Activated naive CD4-positive, alpha-beta T cell treated with anti-CD3 and anti-CD28 coated beads for 36 hours (primary cell): ENCODE data around the gene PAQR8. TPM values are rescaled to one million over a fixed set of nuclear protein-coding genes. Genes with fewer than 3 reads are reported as not detected.

Experiments
- CTCF ChIA-PET: fragments of 350-600 bp; sonication (Branson Sonifier 250); formaldehyde crosslinking; loops from one replicate; lab custom pipeline; 2021; ENCODE audit warnings: antibody characterized with exemption; lab: Charles Lee
- DNase-seq: peaks from one replicate; pipeline ENCODE4 v3.0.0-alpha.2; 2020
- H3K27ac Mint-ChIP-seq: one replicate; pipeline ENCODE4 v1.8.0; 2021; ENCODE audit warnings: mild to moderate bottlenecking, mixed read lengths
- H3K27me3 Mint-ChIP-seq: one replicate; pipeline ENCODE4 v1.8.0; 2021; ENCODE audit warnings: low read depth, mixed read lengths
- H3K36me3 Mint-ChIP-seq: one replicate; pipeline ENCODE4 v1.8.0; 2021; ENCODE audit warnings: low read depth, mixed read lengths
- H3K4me1 Mint-ChIP-seq: one replicate; pipeline ENCODE4 v1.8.0; 2021; ENCODE audit warnings: low read depth, mixed read lengths
- H3K4me3 Mint-ChIP-seq: one replicate; pipeline ENCODE4 v1.8.0; 2021; ENCODE audit warnings: mild to moderate bottlenecking, moderate library complexity, mixed read lengths
- H3K9me3 Mint-ChIP-seq: one replicate; pipeline ENCODE4 v1.8.0; 2021; ENCODE audit warnings: mixed read lengths
- intact Hi-C: fragments of 100-400 bp; cut with micrococcal nuclease; formaldehyde crosslinking; loops from one replicate; pipeline ENCODE4 v1.15.1; 2023
- total RNA-seq, 2 experiments: library from RNA; stranded (reverse); gene quantifications; one replicate each; pipeline ENCODE4 v1.2.3, GENCODE V29; 2021

The PAQR8 gene
- total RNA-seq, 2 experiments from 2014 or later = 6.8 to 9.2 TPM

DNA sequence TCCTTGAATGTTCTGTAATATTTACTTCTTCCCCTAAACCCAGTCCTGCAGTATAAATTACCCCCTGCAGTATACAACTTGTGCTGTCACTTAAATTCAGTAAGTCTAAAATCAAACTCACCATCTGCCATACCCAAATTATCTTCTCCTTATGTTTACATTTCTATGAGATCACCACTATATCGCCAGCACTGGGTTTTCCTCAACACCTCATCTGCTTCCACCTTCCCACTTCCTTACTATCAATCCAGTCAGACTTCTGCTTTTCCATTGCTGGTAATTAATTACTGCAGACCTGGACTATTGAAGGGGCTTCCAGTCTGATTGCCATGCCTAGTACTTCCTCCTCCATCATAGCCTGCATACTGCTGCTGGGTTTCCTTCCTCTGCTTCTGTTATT, 73.4 kb downstream of the PAQR8 start:
- peaks cover 3% of the 10 kb centered on the region for H3K4me1 Mint-ChIP-seq
- no peak overlapping the region for H3K4me3 Mint-ChIP-seq
- H3K27ac Mint-ChIP-seq = no peak overlapping the region
- CTCF ChIA-PET = no interaction called here
- H3K36me3 Mint-ChIP-seq = no peaks in the 10 kb centered on the region
- intact Hi-C loops = no loop called here
- no peaks in the 10 kb centered on the region for H3K27me3 Mint-ChIP-seq
- H3K9me3 Mint-ChIP-seq = no peaks in the 10 kb centered on the region
- DNase-seq = no peak

DNA sequence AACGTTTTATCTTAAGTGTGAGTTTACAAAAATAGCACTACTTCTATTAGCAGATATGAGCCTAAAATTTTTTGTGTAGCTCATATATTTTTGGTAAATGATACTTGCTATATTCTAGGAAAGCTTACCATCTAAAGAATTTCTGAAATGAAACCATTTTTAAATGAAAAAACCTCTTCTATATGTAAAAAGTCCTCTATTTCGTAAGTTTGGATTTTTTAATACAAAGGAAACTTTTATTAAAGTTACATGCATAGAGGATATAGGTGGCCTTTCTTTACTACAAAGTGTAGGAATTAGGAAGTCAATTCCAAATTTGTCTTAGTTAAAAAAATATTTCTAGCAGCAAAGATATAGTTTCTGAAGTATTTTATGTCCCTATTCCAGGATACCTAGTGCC, 77.0 kb downstream of the PAQR8 start:
- DNase-seq = no peak
- H3K4me1 Mint-ChIP-seq = no peaks in the 10 kb centered on the region
- CTCF ChIA-PET = interaction anchor here (0.6 kb wide), 1 partner anchor 214 kb away, joined by 3 read pairs; no protein-coding TSS in a partner anchor

DNA sequence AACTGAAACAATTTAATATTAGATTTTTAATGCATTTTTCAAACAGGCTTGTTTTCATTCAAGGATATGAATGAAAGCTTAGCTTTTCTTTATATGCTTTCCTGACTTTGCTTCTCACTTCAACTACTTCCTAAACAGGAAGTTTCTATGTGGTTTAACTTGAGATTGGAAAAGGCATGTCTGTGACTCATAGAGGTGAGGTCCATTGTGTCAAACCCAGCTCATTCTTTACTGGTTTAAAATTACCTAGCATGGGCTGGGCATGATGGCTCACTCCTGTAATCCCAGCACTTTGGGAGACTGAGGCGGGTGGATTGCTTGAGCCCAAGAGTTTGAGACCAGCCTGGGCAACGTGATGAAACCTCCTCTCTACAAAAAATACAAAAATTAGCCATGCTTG, 92.6 kb downstream of the PAQR8 start:
- CTCF ChIA-PET = no interaction called here
- H3K9me3 Mint-ChIP-seq = peaks cover 13% of the 10 kb centered on the region
- no peaks in the 10 kb centered on the region for H3K27me3 Mint-ChIP-seq

More for the DNA sequence above, 77.0 kb downstream of the PAQR8 start:
- H3K4me3 Mint-ChIP-seq = no peak overlapping the region
- intact Hi-C loops = no loop called here
- H3K9me3 Mint-ChIP-seq = peaks cover 2% of the 10 kb centered on the region
- no peaks in the 10 kb centered on the region for H3K36me3 Mint-ChIP-seq
- H3K27me3 Mint-ChIP-seq = no peaks in the 10 kb centered on the region
- no peak overlapping the region for H3K27ac Mint-ChIP-seq

DNA sequence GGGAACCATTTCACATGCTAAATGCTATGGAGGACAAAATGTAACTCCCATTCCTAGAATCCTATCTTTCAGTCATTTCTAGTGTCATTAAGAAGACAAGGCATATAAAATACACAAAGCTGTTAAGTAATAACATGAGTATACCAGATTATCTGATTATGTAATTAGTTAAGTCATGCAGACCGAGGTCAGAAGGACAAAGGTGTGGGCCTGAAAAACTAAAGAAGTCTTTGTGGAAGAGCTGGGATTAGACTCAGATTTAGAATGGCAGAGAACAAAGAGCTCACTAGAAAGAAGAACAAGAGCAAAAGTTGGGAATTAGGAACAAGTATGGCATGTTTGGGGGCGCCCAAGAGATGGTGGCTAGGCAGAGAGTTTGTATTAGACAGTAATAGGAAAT, 95.1 kb downstream of the PAQR8 start:
- no peak overlapping the region for H3K4me3 Mint-ChIP-seq
- H3K4me1 Mint-ChIP-seq = no peaks in the 10 kb centered on the region
- no peak overlapping the region for H3K27ac Mint-ChIP-seq
- H3K9me3 Mint-ChIP-seq = peaks cover 3% of the 10 kb centered on the region
- no peaks in the 10 kb centered on the region for H3K36me3 Mint-ChIP-seq
- H3K27me3 Mint-ChIP-seq = no peaks in the 10 kb centered on the region
- CTCF ChIA-PET = no interaction called here
- no peak for DNase-seq
- intact Hi-C loops = no loop called here

More for the DNA sequence above, 92.6 kb downstream of the PAQR8 start:
- no peak for DNase-seq
- no peaks in the 10 kb centered on the region for H3K4me1 Mint-ChIP-seq
- peaks cover 11% of the 10 kb centered on the region for H3K36me3 Mint-ChIP-seq
- intact Hi-C loops = no loop called here
- H3K27ac Mint-ChIP-seq = no peak overlapping the region
- H3K4me3 Mint-ChIP-seq = no peak overlapping the region

Other genes starting within 250 kb of the PAQR8 start
- under 1 TPM in 1 of 2 experiments, not detected in 1; 0.12 TPM for gene IL17A, start 175.8 kb upstream of the PAQR8 start, total RNA-seq
- 1 to 10 TPM; 2.3 to 3.3 TPM for gene IL17F, start 117.7 kb upstream of the PAQR8 start, total RNA-seq
- 100 to 1,000 TPM; 256 to 258 TPM for gene MCM3, start 77.4 kb upstream of the PAQR8 start, total RNA-seq
- gene EFHC1, start 58.2 kb downstream of the PAQR8 start, total RNA-seq = 1 to 10 TPM; 1.2 to 3.1 TPM
- gene TRAM2, start 214.9 kb downstream of the PAQR8 start, total RNA-seq = 1 to 10 TPM; 2.5 to 2.9 TPM